GM12891 (cell line): ENCODE measurements around the gene SLC7A9.

Experiments
- POLR2A ChIP-seq: IDR thresholded peaks from 2 replicates; pipeline ENCODE4 v1.6.1; 2011; ENCODE audit warnings: low read depth, low read length, control low read depth
- POLR2AphosphoS5 ChIP-seq: IDR thresholded peaks from 2 replicates; pipeline ENCODE4 v1.6.1; 2011; ENCODE audit warnings: low read depth, low read length, control low read depth

DNA sequence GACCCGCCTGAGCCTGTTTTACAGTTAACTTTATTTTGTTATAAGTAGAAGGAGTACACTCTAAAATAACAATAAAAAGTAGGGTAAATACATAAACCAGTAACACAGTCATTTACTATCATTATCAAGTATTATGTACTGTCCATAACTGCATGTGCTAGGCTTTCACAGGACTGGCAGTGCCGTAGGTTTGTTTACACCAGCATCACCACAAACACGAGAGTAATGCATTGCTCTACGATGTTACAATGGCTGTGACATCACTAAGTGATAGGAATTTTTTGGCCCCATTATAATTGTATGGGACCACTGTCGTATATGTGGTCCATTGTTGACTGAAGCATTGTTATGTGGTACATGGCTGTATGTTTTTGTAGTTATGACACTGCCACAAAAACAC lies 41.3 kb upstream of the SLC7A9 start:
- TF ChIP-seq POLR2AphosphoS5 (no peak), POLR2A (no peak)
